NCI-H1092 (cell line): ENCODE measurements around the gene TBC1D1.
A peak's percentile ranks its signal among the peaks of the same experiment; 100 is the strongest.

Experiments
- DNase-seq: peaks from one replicate; lab custom pipeline; 2025; lab: John Stamatoyannopoulos, UW

Gene TBC1D1

DNA sequence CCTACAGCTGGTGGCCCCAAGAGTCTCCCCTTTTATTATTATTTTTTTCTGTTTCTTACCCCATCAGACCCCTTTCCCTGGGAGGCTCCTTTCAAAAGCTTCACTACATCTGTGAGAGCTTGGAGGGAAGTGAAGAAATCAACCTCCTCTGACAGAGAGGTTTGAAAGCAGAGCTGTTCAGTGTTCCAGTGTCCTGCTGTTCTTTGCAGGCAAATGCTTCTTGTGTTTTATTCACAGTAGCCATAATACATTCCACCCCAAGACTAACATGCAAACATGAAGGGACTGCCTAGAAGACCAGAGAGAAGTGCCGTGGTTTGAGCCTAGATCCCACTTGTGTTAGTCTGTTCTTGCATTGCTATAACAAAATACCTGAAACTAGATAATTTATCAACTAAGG is 261.4 kb downstream of the TBC1D1 start:
- no peak for DNase-seq

DNA sequence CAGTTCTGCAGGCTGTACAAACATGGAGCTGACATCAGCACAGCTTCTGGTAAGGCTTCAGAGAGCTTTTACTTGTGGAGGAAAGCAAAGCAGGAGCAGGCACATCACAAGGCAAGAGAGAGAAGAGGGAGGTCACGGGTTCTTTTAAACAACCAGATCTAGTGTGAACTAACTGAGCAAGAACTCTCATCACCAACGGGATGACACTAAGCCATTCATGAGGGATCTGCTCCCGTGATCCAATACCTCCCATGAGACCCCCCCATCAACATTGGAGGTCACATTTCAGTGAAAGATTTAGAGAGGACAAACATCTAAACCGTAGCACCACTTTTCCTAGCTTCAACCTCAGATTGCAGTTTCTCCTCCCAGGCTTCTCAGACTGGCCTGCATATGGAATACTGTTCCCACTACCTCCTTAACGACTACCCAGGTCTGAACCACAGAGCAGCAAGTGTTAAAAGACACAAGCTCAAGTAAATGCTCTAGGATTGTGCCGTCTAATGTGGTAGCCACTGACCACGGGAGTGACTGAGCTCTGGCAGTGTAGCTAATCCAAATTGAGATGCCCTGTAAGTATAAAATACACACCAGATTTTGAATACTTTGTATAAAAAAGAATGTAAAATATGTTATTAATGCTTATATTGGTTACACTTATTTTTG is 262.0 kb downstream of the TBC1D1 start:
- DNase-seq, result no peak

DNA sequence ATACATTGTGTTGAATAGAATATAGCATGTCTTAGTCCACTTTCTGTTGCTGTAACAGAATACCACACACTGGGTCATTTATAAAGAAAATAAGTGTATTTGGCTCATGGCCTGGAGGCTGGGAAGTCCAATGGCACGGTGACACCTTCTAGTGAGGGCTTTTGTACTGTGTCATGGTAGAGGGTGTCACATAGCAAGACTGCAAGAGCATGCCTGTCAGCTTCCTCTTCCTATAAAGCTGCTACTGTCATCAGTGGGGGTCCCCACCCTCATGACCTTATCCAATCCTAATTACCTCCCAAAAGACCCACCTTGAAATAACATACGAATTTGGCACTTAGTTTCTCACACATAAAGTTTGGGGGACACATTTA is 262.5 kb downstream of the TBC1D1 start:
- no peak for DNase-seq

DNA sequence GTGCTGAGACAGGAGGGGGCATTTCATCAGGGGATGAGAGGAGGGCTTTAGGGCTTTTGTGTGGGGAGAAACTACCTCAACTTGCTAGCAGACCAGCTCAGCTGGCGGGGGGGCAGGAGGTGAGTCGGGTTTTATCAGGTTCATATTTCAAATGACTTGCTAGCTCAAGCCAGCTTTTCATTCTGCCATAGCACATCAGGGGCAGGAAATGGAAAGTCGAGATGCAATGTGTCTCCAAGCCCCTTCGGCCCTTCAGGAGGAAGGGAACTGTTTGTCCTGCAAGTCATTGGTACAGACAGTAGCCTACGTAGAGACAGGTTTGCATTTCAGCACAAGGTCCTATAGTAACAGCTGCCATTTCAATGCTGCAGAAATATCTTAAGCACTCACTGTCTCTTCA is 263.4 kb downstream of the TBC1D1 start:
- no peak for DNase-seq

DNA sequence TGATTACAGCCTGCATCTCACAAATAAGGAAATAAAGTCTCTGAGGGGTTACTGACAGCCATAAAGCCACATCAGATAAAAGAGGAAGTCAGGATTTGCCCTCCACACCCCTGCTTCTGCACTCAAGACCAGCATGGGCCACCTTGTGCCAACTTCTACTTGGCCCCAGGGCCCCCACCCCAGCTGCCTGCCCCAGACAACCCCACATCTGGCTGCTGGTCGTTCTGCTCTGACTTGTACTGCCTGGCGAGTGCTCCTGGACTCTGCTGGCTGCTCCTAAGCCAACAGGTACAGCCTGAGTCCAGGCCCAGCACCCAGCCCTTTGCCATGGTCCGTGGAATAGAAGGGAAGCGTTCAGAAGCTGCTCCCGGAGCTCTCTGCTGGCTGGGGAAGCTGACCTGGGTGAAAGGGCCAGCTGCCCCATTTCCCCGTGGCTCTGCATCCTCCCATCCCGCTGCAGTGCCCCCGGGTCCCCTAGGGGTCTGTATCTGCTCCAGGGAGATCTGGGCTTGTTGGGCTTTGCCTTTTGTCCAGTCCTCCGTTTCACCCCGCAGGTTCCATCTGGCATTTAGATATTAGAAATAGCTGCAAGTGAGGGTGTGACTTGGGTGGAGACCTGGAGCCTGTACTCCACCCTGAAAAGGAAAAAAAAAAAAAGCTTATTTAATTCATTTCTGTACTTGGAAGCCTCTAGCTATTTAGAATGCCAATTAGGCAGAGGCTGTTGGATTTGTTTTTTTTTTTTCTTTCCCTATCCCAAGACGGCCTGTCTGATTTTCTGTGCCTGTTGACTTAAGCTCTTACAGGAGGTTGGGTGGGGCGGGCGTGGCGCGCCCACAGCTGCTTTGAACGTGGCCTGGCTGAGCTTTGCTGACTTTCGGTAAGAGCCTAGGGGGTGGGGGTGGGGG is 264.1 kb downstream of the TBC1D1 start:
- no peak for DNase-seq

DNA sequence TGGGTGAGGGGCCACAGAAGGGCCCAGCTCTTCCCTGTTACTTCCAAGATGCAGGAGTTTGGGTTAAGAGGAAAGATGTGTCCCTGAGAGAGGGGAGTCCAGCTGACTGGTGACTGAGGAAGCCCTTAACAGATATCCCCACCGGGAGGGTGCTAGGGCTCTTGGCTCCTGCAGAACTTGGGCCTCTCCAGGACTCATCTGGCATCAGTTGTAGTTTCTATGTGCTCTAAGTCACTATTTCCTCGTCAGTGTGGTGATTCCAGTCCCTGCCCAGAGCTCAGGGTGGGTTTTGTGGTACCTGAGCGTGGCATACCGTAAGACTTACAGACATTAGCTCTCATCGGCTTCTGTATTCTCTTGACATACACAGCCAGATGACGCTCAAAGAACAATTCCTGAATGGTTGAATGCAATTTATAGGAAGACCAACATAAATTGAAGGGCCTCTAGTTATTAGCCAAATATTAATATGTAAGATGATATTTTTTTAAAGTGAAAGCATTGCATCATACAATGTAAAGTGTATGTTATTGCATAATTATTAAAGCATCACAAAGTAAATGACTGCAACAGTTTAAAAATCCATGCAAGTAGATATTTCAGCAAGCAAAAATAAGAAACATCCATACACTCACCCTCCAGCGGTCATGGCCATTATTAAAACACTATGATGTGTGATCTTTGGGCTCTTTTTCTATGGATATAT is 264.9 kb downstream of the TBC1D1 start:
- no peak for DNase-seq

DNA sequence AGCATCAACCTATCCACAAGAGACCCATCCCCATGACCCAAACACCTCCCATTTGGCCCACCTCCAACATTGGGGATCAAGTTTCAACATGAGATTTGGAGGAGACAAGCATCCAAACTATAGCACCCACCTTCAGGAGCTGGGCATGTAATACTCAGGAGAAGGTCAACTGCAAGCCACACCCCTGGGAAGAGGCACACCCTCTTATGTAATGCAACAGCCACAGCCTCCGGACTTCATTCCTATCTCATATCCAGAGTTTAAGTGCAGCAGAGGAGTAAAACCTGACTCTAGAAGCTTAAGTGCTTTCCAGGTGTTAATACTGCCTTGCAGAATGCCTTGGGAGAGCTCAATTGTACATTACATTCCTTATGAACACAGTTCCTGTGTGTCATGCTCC is 266.7 kb downstream of the TBC1D1 start:
- no peak for DNase-seq

DNA sequence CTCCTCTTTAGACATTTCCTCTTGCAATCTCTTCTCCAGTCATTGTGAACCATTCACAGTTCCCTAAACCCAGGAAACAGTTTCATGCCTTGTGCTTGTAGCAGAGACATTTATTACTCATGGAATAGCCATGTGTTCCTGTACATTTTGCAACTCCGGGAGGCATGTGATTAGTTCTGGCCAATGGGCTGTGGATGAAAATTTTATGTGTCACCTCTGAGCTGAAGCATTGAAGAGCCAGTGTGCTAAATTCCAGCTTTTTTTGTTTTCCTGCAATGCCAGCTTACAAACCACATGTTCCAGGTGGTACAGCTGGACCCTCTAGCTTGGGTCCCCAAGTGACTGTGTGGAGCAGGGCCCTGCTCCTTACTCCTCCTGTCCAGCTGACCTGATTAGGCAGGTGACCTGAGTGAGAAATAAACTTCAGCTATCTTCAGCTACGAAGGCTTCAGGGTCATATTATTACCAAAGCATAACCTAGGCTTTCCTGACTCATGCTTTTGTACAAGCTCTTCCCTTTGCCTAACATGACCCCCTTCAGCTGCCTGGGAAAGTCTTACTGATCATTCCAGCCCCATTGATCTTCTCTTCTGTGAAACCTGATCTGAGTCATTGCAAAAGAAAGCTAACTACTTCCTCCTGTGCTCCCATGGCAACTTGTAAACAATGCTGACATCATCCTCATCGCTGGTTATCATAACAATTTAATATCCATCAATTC is 269.8 kb downstream of the TBC1D1 start:
- peak; percentile 5 for DNase-seq

DNA sequence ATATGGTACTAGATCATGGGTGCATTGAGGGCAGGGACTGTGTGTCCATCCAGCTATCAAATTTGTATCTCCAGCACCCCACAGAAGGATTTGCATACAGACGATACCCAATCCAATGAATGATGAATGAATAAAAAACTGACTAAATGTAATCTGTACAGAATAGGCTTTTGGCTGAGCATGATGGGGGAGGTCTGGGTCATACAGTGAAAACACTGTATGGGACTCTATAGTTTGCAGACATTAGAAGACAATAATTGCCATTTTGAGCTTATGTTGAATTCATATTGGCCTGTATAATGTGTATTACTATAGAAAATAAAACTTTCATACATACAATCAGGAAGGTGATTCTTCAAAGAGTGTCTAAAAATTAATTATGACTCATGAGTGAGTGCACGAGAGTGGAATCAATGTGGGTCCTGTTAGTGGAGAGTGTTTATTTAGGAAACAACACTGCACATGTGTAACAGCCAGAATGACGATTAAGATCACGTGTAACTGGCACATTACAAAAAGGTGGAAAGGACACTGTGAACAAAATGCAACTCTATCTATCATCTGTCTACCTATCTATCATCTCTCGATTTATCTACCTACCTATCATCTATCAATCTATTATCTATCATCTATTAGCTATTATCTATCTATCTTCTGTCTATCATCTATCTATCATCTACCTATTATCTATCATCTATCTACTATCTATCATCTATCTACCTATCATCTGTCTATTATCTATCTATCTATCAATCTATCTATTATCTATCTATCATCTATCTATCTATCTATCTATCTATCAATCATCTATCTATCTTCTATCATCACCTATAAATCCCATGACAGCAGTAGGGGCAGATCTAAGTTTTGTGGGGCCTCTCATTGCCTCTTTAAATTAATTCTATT is 270.6 kb downstream of the TBC1D1 start:
- DNase-seq, result no peak

DNA sequence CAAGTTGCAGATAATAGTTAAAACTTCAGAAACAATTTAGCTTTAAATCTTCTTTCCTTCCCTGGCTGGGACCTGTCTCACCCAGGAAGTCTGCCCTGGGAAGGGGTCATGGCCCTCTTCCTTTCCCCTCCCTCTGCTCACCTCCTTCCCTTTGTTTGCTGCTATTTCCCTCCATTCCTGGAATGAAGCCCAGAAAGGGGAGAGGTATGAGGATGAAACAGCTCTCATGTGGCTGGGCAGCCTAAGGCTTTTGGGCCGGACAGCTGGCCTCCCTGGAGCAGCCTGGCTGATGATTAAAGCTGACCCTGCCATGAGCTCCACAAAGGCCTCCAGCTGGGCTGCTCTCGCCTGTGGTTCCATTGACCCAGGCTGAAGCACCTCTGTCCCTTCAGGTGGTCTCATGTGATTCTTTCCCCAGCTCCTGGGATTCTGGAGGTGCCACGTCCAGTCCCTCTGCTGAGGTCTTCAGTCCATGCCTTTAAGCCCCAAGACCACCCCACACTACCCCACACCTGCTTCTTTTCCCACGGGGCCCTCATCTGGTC is 271.4 kb downstream of the TBC1D1 start:
- DNase-seq, result no peak

DNA sequence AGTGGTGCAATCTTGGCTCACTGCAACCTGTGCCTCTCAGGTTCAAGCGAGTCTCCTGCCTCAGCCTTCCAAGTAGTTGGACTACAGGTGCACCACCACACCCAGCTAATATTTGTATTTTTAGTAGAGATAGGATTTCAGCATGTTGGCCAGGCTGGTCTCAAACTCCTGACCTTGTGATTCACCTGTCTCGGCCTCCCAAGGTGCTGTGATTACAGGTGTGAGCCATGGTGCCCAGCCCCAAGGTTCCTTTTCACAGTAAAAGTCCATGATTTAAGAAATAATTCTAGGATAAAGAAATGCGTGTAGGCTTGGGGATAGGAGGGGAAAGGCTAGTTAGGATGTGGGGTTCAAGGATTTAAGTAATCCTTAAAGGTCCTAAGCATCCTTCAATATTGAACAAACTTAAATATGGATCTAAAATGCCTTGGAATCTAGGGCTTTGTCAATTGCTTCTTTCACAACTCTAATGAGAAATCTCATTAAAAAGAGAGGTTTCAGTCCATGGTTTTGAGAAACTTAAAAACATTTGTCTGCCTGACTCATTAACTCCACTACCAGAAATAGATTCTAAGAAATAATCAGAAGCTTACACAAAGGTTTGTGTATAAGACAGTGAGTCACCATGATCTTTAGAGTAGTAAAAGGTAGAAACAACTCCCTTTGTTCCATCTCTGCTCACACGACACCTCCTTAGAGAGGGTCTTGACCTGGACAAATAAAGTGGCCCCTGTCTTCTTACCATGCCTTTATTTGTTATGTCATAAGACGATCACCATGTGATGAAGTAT is 272.5 kb downstream of the TBC1D1 start:
- no peak for DNase-seq

DNA sequence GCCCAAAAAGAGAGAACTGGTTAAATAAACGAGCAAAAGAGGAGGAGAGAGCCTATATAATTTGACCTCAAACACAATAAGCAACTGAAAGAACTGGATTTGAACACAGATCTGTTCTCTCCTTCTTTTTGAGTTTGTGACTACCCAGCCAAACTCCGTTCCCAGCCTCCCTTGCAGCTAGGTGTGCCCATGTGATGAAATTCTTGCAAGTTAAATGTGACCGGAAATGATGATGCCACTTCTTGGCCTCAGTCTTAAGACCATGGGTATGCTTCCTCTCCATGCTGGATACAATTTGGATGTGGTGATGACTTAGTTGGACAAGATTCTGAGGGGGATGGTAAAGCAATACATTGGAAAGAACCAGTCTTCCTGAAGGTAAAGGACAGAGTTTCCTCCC is 273.5 kb downstream of the TBC1D1 start:
- no peak for DNase-seq

DNA sequence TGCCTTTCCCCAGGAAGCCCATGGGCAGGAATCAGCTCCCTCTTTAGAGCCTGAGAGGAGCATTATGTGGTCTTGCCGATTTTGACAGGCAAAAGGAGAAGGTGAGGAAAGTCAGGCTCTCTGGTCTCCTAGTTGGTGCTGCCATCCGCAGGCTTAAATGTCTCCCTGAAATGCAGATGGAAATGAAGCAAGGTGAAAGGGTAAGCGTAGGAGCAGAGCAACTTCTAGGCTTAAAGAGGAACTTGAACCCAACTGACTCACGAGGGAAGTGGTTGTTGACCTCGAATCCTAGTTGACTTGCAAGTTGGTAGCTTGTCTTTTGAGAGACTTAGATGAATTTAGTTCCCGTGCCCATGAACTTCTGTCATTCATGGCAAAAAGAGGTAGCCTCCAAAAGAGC is 275.2 kb downstream of the TBC1D1 start:
- no peak for DNase-seq

DNA sequence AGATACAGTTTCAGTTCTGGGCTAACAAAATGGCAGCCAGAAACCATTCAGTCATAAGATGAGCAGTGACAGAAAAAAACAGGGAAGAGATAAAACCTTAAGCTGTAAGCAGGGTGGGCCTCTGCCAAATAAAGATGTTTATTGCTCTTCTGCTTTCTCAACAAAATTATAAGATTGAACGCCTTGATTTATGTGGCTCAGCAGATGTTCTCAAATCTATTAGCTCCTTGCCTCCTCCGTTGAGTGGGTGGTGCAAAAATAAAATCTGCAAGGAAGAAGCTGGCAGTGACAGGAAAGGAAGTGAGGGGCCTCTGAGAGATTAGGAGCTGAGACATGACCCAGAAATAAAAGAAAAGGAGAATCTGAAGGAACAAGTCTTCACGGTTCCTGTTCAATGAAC is 275.9 kb downstream of the TBC1D1 start:
- DNase-seq, result no peak

DNA sequence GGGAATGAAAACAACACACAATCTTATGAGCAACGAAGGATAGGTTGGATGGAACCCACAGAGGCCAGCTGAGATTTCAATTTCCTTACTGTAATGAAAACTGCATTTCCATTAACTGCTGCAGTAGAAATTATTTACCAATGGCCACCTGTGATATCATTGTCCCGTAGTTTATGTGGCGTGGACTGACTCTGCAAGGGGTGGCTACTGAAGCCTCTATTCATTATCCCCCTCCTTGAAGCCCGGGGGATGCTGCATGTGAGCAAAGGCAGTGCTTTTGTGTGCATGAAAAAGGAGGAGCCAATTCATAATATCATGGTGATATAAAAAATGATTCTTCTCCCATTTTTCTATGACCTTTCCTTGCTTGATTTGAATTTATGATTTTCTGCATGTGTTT is 277.1 kb downstream of the TBC1D1 start:
- DNase-seq, result no peak

DNA sequence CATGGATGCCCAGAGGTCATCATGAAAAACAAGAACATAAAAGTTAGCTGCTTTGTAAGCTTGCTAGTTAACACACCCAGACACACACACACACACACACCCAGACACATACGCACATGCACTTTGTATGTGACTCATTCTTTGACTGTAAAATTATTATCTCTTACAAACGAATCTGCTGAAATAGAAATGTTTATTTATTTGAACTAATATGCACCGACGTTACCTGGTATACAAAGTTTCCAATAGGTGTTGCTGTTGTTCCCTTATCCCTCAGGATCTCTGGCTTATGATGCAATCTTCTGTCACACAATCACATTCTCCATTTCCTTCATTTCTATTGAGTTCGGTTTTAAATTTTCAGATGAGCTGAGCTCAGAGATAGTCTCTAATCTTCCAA is 278.6 kb downstream of the TBC1D1 start:
- no peak for DNase-seq

DNA sequence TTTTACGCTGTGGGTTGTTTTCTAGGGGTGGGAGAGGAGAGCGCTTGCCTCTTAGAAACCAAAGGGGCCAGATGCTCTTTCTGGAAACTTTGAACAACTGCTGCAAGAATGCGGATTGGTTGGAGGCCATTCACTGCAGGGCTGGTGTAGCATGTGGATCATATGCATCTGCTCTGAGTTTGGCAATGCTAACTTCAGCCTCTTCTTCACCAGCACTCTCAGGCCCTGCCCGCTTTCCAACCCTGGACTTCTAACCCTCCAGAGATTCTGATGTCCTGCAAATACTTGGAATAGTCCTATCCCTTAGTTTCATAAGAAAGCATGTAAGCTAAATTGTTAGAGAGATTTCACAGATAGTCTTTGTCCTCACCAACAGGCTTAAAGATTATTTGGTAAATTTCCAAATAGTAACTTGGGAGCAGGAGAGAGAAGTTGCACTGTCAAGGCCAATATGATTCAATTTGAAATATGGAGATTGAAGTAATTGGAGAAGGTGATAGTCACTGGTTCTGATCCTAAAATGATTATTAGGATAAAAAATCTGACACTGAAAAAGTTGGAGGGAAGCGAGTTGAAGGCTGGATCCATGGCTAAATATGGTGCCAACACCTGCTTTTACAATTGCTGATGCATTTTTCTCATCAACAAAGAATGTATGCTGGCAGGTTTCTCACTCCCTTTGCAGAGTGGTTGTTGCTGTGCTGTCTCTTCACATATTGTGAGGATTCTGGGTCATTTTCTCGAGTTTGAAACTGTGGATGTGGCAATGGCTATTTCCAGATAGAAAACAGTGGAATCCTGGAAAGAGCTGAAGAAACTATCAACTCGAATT is 279.7 kb downstream of the TBC1D1 start:
- DNase-seq, result no peak

DNA sequence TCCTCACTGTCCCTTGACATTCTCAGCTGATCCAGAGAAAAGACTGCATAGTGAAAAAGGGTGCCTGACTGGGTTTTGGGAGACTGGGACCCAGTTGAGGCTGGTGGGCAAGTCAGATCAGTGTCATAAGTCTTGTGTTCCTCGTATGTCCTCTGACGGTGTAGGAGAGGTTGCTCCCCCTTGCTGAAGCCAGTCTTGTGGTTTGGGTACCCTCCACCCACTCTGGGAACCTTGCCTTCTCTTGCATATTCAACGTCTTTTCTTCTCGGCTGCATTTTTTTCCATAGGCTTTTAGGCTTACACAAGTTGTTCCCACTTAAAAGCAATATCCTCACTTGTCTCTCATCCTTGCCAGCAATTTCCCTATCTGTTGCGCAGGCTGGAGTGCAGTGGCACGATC is 281.2 kb downstream of the TBC1D1 start:
- no peak for DNase-seq

DNA sequence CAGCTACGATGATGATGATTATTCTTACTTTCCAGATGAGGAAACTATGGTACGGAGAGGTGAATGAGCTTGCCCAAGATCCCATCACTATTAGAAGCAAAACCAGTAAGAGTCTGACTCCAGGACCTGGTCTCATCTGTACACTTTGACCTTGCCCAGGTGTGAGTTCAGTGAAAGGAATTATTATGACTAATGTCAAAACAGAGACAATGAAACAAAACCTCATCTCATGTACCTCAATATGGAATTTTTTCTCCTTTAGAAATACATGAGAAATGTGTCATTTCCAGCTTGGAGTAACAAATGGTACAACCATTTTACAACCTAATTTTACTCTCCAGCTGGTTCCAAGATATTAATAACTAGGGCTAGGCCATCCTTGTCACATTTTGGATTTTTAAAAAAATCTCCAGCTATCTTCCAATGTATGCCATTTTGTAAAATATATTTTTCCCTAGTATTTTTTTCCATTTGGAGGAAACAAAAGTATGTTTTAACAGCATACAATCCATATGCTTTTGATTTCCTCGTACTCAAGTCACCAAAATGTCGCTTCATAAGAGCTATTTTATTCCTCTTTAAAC is 283.1 kb downstream of the TBC1D1 start:
- no peak for DNase-seq
